Esophagus muscularis mucosa (tissue), 4 donors: ENCODE results near the gene COQ7. TPM values are rescaled to one million over a fixed set of nuclear protein-coding genes. Genes with fewer than 3 reads are reported as not detected.

Source experiments
- DNase-seq: peaks from one replicate; pipeline ENCODE4 v3.0.0-alpha.2; 2017; ENCODE audit errors: extremely low spot score
- H3K27ac ChIP-seq, 4 donors: fragments of 200-600 bp; sonication (generic); replicated peaks in 1 of 4; 1 replicate in 3 of 4; 2 replicates in 1 of 4; pipeline ENCODE4 v1.5.1; 2016 to 2019; ENCODE audit warnings: mild to moderate bottlenecking in 1 of 4
- H3K27me3 ChIP-seq, 4 donors: fragments of 200-600 bp; sonication (generic); one replicate each; pipeline versions ENCODE4 v1.5.1 to v1.6.0; 2016 to 2019
- H3K36me3 ChIP-seq, 4 donors: fragments of 200-600 bp; sonication (generic); one replicate each; pipeline ENCODE4 v1.5.1; 2016 to 2019
- H3K4me1 ChIP-seq, 4 donors: fragments of 200-600 bp; sonication (generic); one replicate each; pipeline ENCODE4 v1.5.1; 2016 to 2019
- H3K4me3 ChIP-seq, 4 donors: fragments of 200-600 bp; sonication (generic); 1 replicate in 2 of 4; 2 replicates in 2 of 4; pipeline ENCODE4 v1.5.1; 2016 to 2019; ENCODE audit warnings: mild to moderate bottlenecking in 4 of 4, moderate library complexity in 1 of 4
- H3K9me3 ChIP-seq, 4 donors: fragments of 200-600 bp; sonication (generic); 1 replicate in 3 of 4; 2 replicates in 1 of 4; pipeline ENCODE4 v1.5.1; 2016 to 2019
- CTCF ChIP-seq, 3 experiments: fragments of 200-600 bp in 2 of 3; fragments of 450-650 bp in 1 of 3; sonication (generic) in 2 of 3; IDR thresholded peaks; one replicate each; pipeline ENCODE4 v1.5.1; 2017 to 2019; ENCODE audit warnings: antibody characterized with exemption in 3 of 3, mild to moderate bottlenecking in 2 of 3, moderate library complexity in 1 of 3
- EP300 ChIP-seq: sonication (generic); formaldehyde crosslinking; IDR thresholded peaks from one replicate; pipeline ENCODE4 v1.6.1; 2017; ENCODE audit warnings: antibody characterized with exemption
- POLR2A ChIP-seq: fragments of 450-650 bp; IDR thresholded peaks from one replicate; pipeline ENCODE4 v1.6.1; 2017; ENCODE audit warnings: antibody characterized with exemption, moderate library complexity, mild to moderate bottlenecking, low read depth
- POLR2AphosphoS5 ChIP-seq, 2 donors: sonication (generic); formaldehyde crosslinking; IDR thresholded peaks; one replicate each; pipeline ENCODE4 v1.6.1; 2017; ENCODE audit warnings: antibody characterized with exemption in 2 of 2
- WGBS: methylation state at CpG from one replicate; pipeline ENCODE4 v1.1.5; 2018; 5-methylcytosine and 5-hydroxymethylcytosine counted together
- intact Hi-C: fragments of 100-400 bp; cut with DNase I; formaldehyde crosslinking; loops from one replicate; pipeline ENCODE4 v1.15.1; 2023
- total RNA-seq, 4 donors: library from RNA; depleted of rRNA; stranded (reverse); fragments of >200 nt; gene quantifications; one replicate each; pipeline versions ENCODE4 v1.1.0 to v1.2.1, GENCODE V29; 2016

COQ7 gene
- total RNA-seq, 4 donors from 2014 or later = 19.1 to 31.2 (median 28.8) TPM

DNA sequence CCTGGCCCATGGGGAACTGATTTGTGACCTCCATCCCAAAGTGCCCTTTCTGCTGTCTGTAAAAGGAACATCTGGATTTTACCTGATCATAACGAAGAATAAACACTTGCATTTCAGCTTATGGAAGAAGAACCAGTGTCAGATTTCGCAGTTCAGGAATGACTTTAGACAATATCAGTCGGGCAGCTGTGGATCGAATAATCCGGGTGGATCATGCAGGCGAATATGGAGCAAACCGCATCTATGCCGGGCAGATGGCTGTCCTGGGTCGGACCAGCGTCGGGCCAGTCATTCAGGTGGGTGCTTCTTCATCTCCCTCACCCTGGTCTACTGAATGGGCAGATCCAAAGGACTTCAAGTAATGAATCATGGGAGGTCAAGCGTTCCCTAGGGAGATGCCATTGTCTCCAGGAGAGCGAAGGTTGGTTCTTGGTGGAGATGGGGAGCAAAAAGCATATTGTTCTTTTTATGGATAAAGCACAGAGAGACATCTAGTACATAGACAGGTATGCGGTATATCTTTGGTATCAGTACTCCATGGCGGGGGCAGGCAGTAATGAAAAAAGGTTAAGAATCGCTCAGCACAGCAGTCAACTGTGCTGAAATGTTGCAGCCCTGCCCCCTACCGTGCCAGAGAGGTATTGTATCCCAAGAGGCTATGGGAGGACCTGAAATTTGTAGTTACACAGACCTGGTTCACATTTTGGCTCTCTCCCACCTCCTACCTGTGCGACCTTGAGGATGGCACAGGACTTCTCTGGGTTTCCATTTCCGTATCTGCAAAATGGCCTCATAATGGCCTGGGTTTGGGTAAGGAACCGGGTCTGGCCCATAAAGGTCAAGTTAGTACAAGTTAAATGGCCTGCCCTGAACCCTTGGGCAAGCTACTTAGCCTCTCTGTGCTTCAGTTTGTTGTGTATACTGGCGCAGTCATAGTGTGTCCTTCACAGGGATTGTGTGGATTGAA is 4.7 kb downstream of the COQ7 start:
- Histone ChIP-seq H3K27me3 (no peaks in the 10 kb centered on the region), H3K4me3 (no peak overlapping the region), H3K4me1 (peaks cover 11 to 52% (median 41%) of the 10 kb centered on the region in 4 donors), H3K9me3 (no peaks in the 10 kb centered on the region), H3K36me3 (peaks cover 6 to 56% (median 33%) of the 10 kb centered on the region in 4 donors), H3K27ac (no peak overlapping the region)
- 84% methylated on average over 21 of the region's 21 CpGs for WGBS
- TF ChIP-seq CTCF (IDR thresholded peaks at IDR 0.05) (peak; percentile 37 to 62 (median 38)), POLR2A (no peak)
- no peak for DNase-seq
- intact Hi-C loops = loop anchor here (5.0 kb wide), 1 partner anchor 90 kb away; the partner anchor contains the start of gene TMC7

DNA sequence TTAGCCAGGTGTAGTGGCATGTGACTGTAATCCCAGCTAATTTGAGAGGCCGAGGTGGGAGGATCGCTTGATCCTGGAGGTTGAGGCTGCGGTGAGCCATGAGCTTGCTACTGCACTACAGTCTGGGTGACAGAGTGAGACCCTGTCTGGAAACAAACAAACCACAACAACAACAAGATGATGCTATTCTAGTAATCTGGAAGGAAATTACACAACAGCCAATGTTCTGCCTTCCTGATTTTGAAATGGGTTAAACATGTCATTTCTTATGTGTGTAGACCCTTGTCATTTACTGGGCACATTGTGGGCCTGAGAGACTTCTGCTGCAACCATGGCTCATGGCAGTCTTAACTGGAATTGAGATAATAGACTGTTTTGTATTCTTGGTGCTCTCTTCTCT is 5.9 kb downstream of the COQ7 start:
- Histone ChIP-seq H3K27me3 (no peaks in the 10 kb centered on the region), H3K36me3 (peaks cover 9 to 69% (median 41%) of the 10 kb centered on the region in 4 donors), H3K9me3 (no peaks in the 10 kb centered on the region), H3K27ac (peak overlapping the region in 3 of 4 donors; percentile 5 to 72 (median 59)), H3K4me1 (peaks cover 8 to 53% (median 39%) of the 10 kb centered on the region in 4 donors), H3K4me3 (no peak overlapping the region)
- intact Hi-C loops = loop anchor here (5.0 kb wide), 1 partner anchor 91 kb away; the partner anchor contains the start of gene TMC7
- 100% methylated on average over 3 of the region's 3 CpGs for WGBS
- TF ChIP-seq POLR2A (no peak), EP300 (no peak), POLR2AphosphoS5 (IDR thresholded peaks at IDR 0.05) (no peak), CTCF (IDR thresholded peaks at IDR 0.05) (no peak)
- no peak for DNase-seq

DNA sequence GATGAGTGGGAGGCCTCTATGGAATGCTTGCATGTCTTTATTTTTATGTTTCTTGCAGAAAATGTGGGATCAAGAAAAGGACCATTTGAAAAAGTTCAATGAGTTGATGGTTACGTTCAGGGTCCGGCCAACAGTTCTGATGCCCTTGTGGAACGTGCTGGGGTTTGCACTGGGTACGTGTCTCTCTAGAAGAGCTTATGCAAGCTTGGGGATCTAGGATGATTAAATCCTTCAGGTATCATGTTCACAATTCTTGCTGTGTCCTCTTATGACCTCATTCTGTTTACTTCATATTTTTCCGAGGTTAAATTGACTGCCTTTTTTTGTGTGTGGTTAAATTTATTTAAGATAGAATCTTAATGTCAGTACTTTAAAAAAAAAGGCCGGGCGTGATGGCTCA is 6.4 kb downstream of the COQ7 start:
- peaks cover 14 to 74% (median 45%) of the 10 kb centered on the region in 4 donors for H3K36me3 ChIP-seq
- intact Hi-C loops = loop anchor here (5.0 kb wide), 1 partner anchor 92 kb away; the partner anchor contains the start of gene TMC7
- peaks cover 2 to 48% (median 34%) of the 10 kb centered on the region in 4 donors for H3K4me1 ChIP-seq
- no peaks in the 10 kb centered on the region for H3K27me3 ChIP-seq
- no peaks in the 10 kb centered on the region for H3K9me3 ChIP-seq
- no peak for TF ChIP-seq POLR2AphosphoS5 (IDR thresholded peaks at IDR 0.05)
- no peak for TF ChIP-seq EP300
- TF ChIP-seq CTCF (IDR thresholded peaks at IDR 0.05) = no peak
- TF ChIP-seq POLR2A = no peak
- no peak for DNase-seq
- WGBS = 44% methylated on average over 7 of the region's 7 CpGs
- peak overlapping the region in 3 of 4 donors; percentile 5 to 72 (median 59) for H3K27ac ChIP-seq
- no peak overlapping the region for H3K4me3 ChIP-seq

DNA sequence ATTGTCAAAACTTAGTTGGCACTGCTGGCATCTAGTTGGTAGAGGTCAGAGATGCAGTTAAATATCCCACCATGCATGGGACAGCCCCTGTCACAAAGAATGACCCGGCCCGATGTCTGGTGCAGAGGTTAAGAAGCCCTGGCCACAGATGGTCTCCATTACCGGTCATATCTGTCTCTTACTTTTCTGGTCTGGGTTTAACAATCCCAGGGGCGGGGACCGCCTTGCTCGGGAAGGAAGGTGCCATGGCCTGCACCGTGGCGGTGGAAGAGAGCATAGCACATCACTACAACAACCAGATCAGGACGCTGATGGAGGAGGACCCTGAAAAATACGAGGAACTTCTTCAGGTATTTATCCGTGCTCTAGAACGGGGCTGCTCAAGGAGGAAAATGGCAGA is 8.1 kb downstream of the COQ7 start:
- intact Hi-C loops = no loop called here
- no peak for DNase-seq

More for the DNA sequence above, 8.1 kb downstream of the COQ7 start:
- Histone ChIP-seq H3K9me3 (no peaks in the 10 kb centered on the region), H3K27ac (peak overlapping the region in 3 of 4 donors; percentile 7 to 72 (median 59)), H3K4me3 (no peak overlapping the region), H3K4me1 (peaks cover 0 to 37% (median 23%) of the 10 kb centered on the region in 4 donors), H3K27me3 (no peaks in the 10 kb centered on the region), H3K36me3 (peaks cover 16 to 83% (median 53%) of the 10 kb centered on the region in 4 donors)
- no peak for TF ChIP-seq EP300
- no peak for TF ChIP-seq POLR2AphosphoS5 (IDR thresholded peaks at IDR 0.05)
- no peak for TF ChIP-seq CTCF (IDR thresholded peaks at IDR 0.05)
- TF ChIP-seq POLR2A = no peak
- WGBS = 90% methylated on average over 12 of the region's 12 CpGs
